ENCODE data around the gene HCRTR1. TPM values are rescaled to one million over a fixed set of nuclear protein-coding genes. Genes with fewer than 3 reads are reported as not detected.

HCRTR1 gene
- total RNA-seq, 1 experiment from 2014 or later = not detected

- H3K27me3 ChIP-seq (ENCODE audit: insufficient read depth, low read depth) = no peaks in the 10 kb centered on the region
- ChIA-PET CTCF (interaction anchor here (0.7 to 1.0 kb wide), 2 partner anchors 31 to 70 kb away, joined by 3 to 5 read pairs; no protein-coding TSS in a partner anchor), POLR2A (ENCODE audit: unreplicated experiment) (interaction anchor here (0.6 to 0.7 kb wide), 3 partner anchors 40 to 107 kb away, joined by 4 to 15 read pairs (median 5); no protein-coding TSS in a partner anchor)
- DNase-seq = peak in 1 of 2 experiments; percentile 81
- H3K36me3 ChIP-seq (ENCODE audit: low read depth) = no peaks in the 10 kb centered on the region
- H3K27ac ChIP-seq = 0 out of 2 replicates have a peak overlapping the region, but pooled peaks have one; percentile 0
- no TSS peak for BruUV-seq (replicated peaks)
- peak overlapping the region; percentile 59 for H3K4me2 ChIP-seq
- no peak overlapping the region for H2AFZ ChIP-seq
- H3K9me2 ChIP-seq (ENCODE audit: insufficient read depth) = no peaks in the 10 kb centered on the region
- no peak overlapping the region for H3K4me3 ChIP-seq
- no peaks in the 10 kb centered on the region for H3K79me2 ChIP-seq (ENCODE audit: low read depth)
- intact Hi-C loops (cut with micrococcal nuclease; ENCODE audit: unreplicated experiment) = no loop called here
- TF ChIP-seq CTCF (conservative IDR thresholded peaks at IDR 0.05) (no peak), EZH2 (IDR thresholded peaks at IDR 0.05; ENCODE audit: low read depth) (no peak)
- peaks cover 27% of the 10 kb centered on the region; the same call in 1 of the 2 replicates for H3F3A ChIP-seq (ENCODE audit: insufficient read depth, low read depth)
- peaks cover 43% of the 10 kb centered on the region for H3K4me1 ChIP-seq (replicated peaks; ENCODE audit: insufficient read depth)
- H4K20me1 ChIP-seq (ENCODE audit: insufficient read depth) = no peaks in the 10 kb centered on the region
- H3K9me3 ChIP-seq (ENCODE audit: insufficient read depth, low read depth) = no peaks in the 10 kb centered on the region
Measured at GRCh38 chr1:31675756-31676155, 58.3 kb downstream of the HCRTR1 start.

Other genes with a start within 250 kb of the HCRTR1 start
- not detected in 2 replicates for gene FABP3, start 244.6 kb upstream of the HCRTR1 start, total RNA-seq (2021)
- gene SERINC2, start 204.5 kb upstream of the HCRTR1 start, total RNA-seq (2021) = 36.0 and 44.0 TPM in 2 replicates
- 162 and 191 TPM in 2 replicates for gene TINAGL1, start 41.2 kb upstream of the HCRTR1 start, total RNA-seq (2021)
- 40.3 and 44.5 TPM in 2 replicates for gene PEF1, start 27.2 kb downstream of the HCRTR1 start, total RNA-seq (2021)
- gene COL16A1, start 86.3 kb downstream of the HCRTR1 start, total RNA-seq (2021) = 3.6 and 4.8 TPM in 2 replicates
- 15.6 and 28.5 TPM in 2 replicates for gene ADGRB2, start 146.7 kb downstream of the HCRTR1 start, total RNA-seq (2021)
- 10.2 and 14.6 TPM in 2 replicates for gene SPOCD1, start 198.3 kb downstream of the HCRTR1 start, total RNA-seq (2021)